Left colon (tissue), 2 donors: ENCODE results near the gene UBE3D. TPM values are rescaled to one million over a fixed set of nuclear protein-coding genes. Genes with fewer than 3 reads are reported as not detected.

Experiments
- ATAC-seq: fragments of 200-7000 bp; cut with Tn5 transposase; one replicate; pipeline ENCODE4 v1.9.1; 2020; ENCODE audit warnings: mild to moderate bottlenecking, moderate library complexity
- DNase-seq, 2 donors: peaks; one replicate each; pipeline ENCODE4 v3.0.0-alpha.2; 2020
- intact Hi-C, 2 donors: fragments of 100-400 bp; cut with DNase I in 1 of 2; cut with micrococcal nuclease in 1 of 2; formaldehyde crosslinking; loops; one replicate each; pipeline versions ENCODE4 v1.11.2 to v1.14.0; 2022; cut with DNase I, micrococcal nuclease
- long read RNA-seq: library from polyadenylated mRNA; unstranded; transcript quantifications from one replicate; pipeline ENCODE4 v2.0.0, GENCODE V29; 2021
- total RNA-seq, 2 donors: library from RNA; stranded (reverse); fragmentation: NEBNext Ultra II Directional; extraction: Animal tissue kit (Norgen Biotek cat#: 25700); gene quantifications; one replicate each; pipeline ENCODE4 v1.2.1, GENCODE V29; 2021
- donor health status: DM: no; HTN: no; CAD: no.
- donor health status: DM: yes; HTN: yes; CAD: no.

UBE3D gene
- 1 to 10 TPM; 3.3 to 5.0 TPM for total RNA-seq
- long read RNA-seq, partial matches to known transcripts: 1 of 6 reads
- long read RNA-seq, other reads (novel, unspliced or antisense): 2 of 6 reads

- peak; percentile 64 for ATAC-seq
- peak; percentile 88 to 94 for DNase-seq
- intact Hi-C loops: loop anchor here in 1 of 2 donors (5.0 kb wide), 1 partner anchor 152 kb away; no protein-coding TSS in a partner anchor
Measured at GRCh38 chr6:83065511-83066192, at the start of gene UBE3D. Gene UBE3D, minus strand, starts transcription at chr6:83065841. Its CDS starts 123 bp downstream, at chr6:83065718.

GRCh38 chr6:83114164-83114563 is 48.5 kb upstream of the UBE3D start:
- DNase-seq: no peak
- intact Hi-C loops: no loop called here

GRCh38 chr6:83113258-83113657 is 47.6 kb upstream of the UBE3D start:
- intact Hi-C loops: no loop called here
- ATAC-seq (no peak), DNase-seq (no peak)

More at GRCh38 chr6:83114164-83114563, 48.5 kb upstream of the UBE3D start:
- no peak for ATAC-seq

GRCh38 chr6:83108378-83108777 is 42.7 kb upstream of the UBE3D start:
- ATAC-seq (no peak), DNase-seq (no peak)
- intact Hi-C loops: no loop called here

- intact Hi-C loops: no loop called here
- DNase-seq (no peak), ATAC-seq (no peak)
Measured at GRCh38 chr6:83098589-83098988, 32.9 kb upstream of the UBE3D start.

GRCh38 chr6:83097675-83098074 is 32.0 kb upstream of the UBE3D start:
- DNase-seq (no peak), ATAC-seq (no peak)
- intact Hi-C loops: no loop called here

- intact Hi-C loops: no loop called here
- DNase-seq: no peak
- ATAC-seq: no peak
Measured at GRCh38 chr6:83097204-83097603, 31.6 kb upstream of the UBE3D start.

- intact Hi-C loops: no loop called here
- ATAC-seq: no peak
- DNase-seq: no peak
Measured at GRCh38 chr6:83096791-83097190, 31.1 kb upstream of the UBE3D start.

- ATAC-seq (no peak), DNase-seq (no peak)
- intact Hi-C loops: no loop called here
Measured at GRCh38 chr6:83092756-83093399, 27.2 kb upstream of the UBE3D start.

GRCh38 chr6:83086751-83087150 is 21.1 kb upstream of the UBE3D start:
- intact Hi-C loops: no loop called here
- ATAC-seq (no peak), DNase-seq (no peak)

GRCh38 chr6:83083476-83083875 is 17.8 kb upstream of the UBE3D start:
- ATAC-seq: no peak
- no peak for DNase-seq
- intact Hi-C loops: no loop called here

GRCh38 chr6:83073615-83074014 is 8.0 kb upstream of the UBE3D start:
- intact Hi-C loops: no loop called here
- ATAC-seq (no peak), DNase-seq (no peak)

- ATAC-seq (no peak), DNase-seq (no peak)
- intact Hi-C loops: no loop called here
Measured at GRCh38 chr6:83072726-83073125, 7.1 kb upstream of the UBE3D start.

GRCh38 chr6:83071707-83072106 is 6.1 kb upstream of the UBE3D start:
- ATAC-seq (no peak), DNase-seq (no peak)
- intact Hi-C loops: no loop called here

GRCh38 chr6:83071023-83071422 is 5.4 kb upstream of the UBE3D start:
- peak; percentile 21 for ATAC-seq
- intact Hi-C loops: no loop called here

GRCh38 chr6:83069633-83070032 is 4.0 kb upstream of the UBE3D start:
- intact Hi-C loops: loop anchor here in 1 of 2 donors (5.0 kb wide), 1 partner anchor 148 kb away; no protein-coding TSS in a partner anchor
- no peak for ATAC-seq
- no peak for DNase-seq

More at GRCh38 chr6:83071023-83071422, 5.4 kb upstream of the UBE3D start:
- peak in 1 of 2 donors; percentile 15 for DNase-seq

- ATAC-seq: no peak
- intact Hi-C loops: loop anchor here in 1 of 2 donors (5.0 kb wide), 1 partner anchor 149 kb away; no protein-coding TSS in a partner anchor
Measured at GRCh38 chr6:83068616-83069015, 3.0 kb upstream of the UBE3D start.

GRCh38 chr6:83067448-83068439 is 2.1 kb upstream of the UBE3D start, which contains the start of gene DOP1A:
Gene DOP1A, plus strand, starts transcription at chr6:83067671. Its CDS starts 29,307 bp downstream, at chr6:83096978.
- peak; percentile 90 for ATAC-seq
- intact Hi-C loops: loop anchor here in 1 of 2 donors (5.0 kb wide), 1 partner anchor 150 kb away; no protein-coding TSS in a partner anchor

More at GRCh38 chr6:83068616-83069015, 3.0 kb upstream of the UBE3D start:
- no peak for DNase-seq

GRCh38 chr6:83062225-83062624 is 3.4 kb downstream of the UBE3D start:
- intact Hi-C loops: no loop called here
- DNase-seq: no peak
- ATAC-seq: no peak

More at GRCh38 chr6:83067448-83068439, 2.1 kb upstream of the UBE3D start, which contains the start of gene DOP1A:
- peak; percentile 96 to 99 for DNase-seq
